Activated naive CD8-positive, alpha-beta T cell treated with anti-CD3 and anti-CD28 coated beads, Interleukin-2, amount 10 ng/mL, durations not matched to agents 7 days and 5 days (primary cell): ENCODE data around the gene KIAA1586. TPM values are rescaled to one million over a fixed set of nuclear protein-coding genes. Genes with fewer than 3 reads are reported as not detected.

Experiments
- ATAC-seq: fragments of 150-1000 bp; cut with Tn5 transposase; one replicate; pipeline ENCODE4 v1.10.0; 2021; ENCODE audit warnings: low read depth, moderate library complexity
- POLR2A ChIA-PET: fragments of 350-600 bp; sonication (Branson Sonifier 250); formaldehyde crosslinking; loops from one replicate; lab custom pipeline; 2021; ENCODE audit warnings: antibody characterized with exemption; lab: Charles Lee
- DNase-seq: peaks from one replicate; pipeline ENCODE4 v3.0.0; 2021
- H3K27ac Mint-ChIP-seq: one replicate; pipeline ENCODE4 v1.8.0; 2022; ENCODE audit warnings: mild to moderate bottlenecking, mixed read lengths
- H3K27me3 Mint-ChIP-seq: one replicate; pipeline ENCODE4 v1.8.0; 2022; ENCODE audit warnings: mild to moderate bottlenecking, moderate library complexity, mixed read lengths
- H3K36me3 Mint-ChIP-seq: one replicate; pipeline ENCODE4 v1.8.0; 2021; ENCODE audit warnings: mild to moderate bottlenecking, mixed read lengths
- H3K4me1 Mint-ChIP-seq: one replicate; pipeline ENCODE4 v1.8.0; 2021; ENCODE audit warnings: mixed read lengths
- H3K4me3 Mint-ChIP-seq: one replicate; pipeline ENCODE4 v1.8.0; 2022; ENCODE audit warnings: mild to moderate bottlenecking, moderate library complexity, mixed read lengths
- H3K9me3 Mint-ChIP-seq: one replicate; pipeline ENCODE4 v1.8.0; 2021; ENCODE audit warnings: mixed read lengths
- total RNA-seq, 2 experiments: library from RNA; stranded (reverse); gene quantifications; one replicate each; pipeline ENCODE4 v1.2.3, GENCODE V29; 2021

The KIAA1586 gene
- total RNA-seq, 2 experiments from 2014 or later, result 15.1 to 16.4 TPM

DNA sequence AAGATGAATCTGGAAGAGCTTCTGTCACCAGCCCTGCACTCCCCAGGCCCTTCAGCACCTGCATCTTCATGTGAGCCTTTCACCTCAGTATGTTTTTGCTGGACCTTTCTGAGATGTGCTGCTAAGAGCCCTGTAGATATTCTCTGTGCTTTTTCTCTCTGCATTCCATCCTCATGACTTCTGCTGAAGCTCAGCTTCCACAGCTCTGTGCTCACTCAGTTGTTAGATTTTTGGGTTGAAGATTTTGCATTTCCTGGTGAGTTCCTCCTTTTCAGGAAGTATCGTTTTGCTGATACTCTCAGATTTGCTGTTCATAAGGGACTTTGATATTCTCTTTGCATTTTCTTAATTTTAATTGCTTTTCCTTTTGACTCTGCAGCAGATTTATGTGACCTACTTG is 18.3 kb downstream of the KIAA1586 start:
- ATAC-seq (no peak), DNase-seq (no peak)
- Mint-ChIP-seq H3K4me3 (no peak overlapping the region), H3K4me1 (peaks cover 6% of the 10 kb centered on the region), H3K36me3 (peaks cover 20% of the 10 kb centered on the region), H3K27ac (no peak overlapping the region), H3K27me3 (no peaks in the 10 kb centered on the region), H3K9me3 (no peaks in the 10 kb centered on the region)
- POLR2A ChIA-PET, result no interaction called here

DNA sequence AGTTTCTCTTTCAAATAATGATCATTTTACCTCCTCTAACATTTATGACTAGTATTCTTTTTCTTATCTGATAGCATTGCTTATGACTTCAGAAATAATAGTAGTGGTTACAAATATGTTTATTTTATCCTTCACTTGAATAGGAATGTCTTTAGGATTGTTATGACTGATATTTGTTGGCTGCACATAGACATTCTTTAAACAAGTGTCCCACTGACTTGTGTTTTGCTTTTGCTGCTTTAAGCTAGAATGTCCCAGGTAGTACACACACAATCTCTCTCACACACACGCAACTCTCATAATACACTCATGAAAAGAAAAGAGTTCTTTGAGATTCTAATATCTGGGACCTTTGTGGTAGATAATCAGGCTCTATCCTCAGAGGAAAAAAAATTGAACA is 21.6 kb downstream of the KIAA1586 start:
- Mint-ChIP-seq H3K36me3 (peaks cover 7% of the 10 kb centered on the region), H3K27ac (no peak overlapping the region), H3K9me3 (no peaks in the 10 kb centered on the region), H3K4me3 (no peak overlapping the region), H3K27me3 (no peaks in the 10 kb centered on the region), H3K4me1 (peaks cover 6% of the 10 kb centered on the region)
- POLR2A ChIA-PET, result no interaction called here
- no peak for ATAC-seq
- no peak for DNase-seq

DNA sequence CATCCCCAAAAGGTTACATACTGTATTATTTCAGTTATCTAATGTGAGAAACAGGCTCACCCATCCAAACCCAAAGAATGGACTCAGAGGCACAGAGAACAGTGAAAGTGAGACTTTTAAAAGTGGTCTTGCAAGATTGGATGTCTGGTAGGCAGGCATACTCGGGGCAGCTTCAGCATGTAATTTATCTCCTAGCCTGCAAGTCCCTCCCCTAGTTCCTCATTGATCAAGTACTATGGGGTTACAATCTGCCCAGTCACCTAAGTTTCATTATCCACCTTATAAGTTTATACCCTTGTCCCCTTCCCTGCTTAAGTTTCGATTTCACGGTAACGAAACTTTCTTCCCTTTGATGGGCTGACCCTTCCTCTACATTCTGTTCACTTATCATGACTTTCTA is 22.7 kb downstream of the KIAA1586 start:
- POLR2A ChIA-PET, result no interaction called here
- Mint-ChIP-seq H3K27me3 (no peaks in the 10 kb centered on the region), H3K9me3 (no peaks in the 10 kb centered on the region), H3K27ac (no peak overlapping the region), H3K36me3 (peaks cover 11% of the 10 kb centered on the region), H3K4me3 (no peak overlapping the region), H3K4me1 (peaks cover 6% of the 10 kb centered on the region)
- DNase-seq (no peak), ATAC-seq (no peak)

DNA sequence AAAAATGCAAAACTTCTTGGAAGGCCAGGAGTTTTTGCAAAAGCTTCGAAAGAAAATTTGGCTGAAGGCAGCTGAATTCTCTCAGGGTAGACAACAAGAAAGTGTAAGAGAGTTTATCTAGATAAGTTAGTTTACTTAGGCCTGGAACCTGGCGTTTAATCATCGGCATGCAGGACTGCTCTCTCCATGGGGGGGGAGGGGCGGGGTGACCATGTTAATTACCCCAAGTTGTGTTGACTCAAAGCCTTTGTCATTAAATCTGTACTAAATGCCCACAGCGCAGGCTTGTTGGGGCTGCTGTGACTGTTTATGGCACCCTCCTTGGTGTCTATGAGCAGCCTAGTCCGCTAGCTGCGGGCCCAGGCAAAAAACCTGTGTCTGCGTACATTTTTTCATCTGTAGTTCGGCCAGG is 23.4 kb downstream of the KIAA1586 start:
- H3K27ac Mint-ChIP-seq, result no peak overlapping the region
- H3K36me3 Mint-ChIP-seq, result peaks cover 11% of the 10 kb centered on the region
- no peaks in the 10 kb centered on the region for H3K27me3 Mint-ChIP-seq
- H3K4me1 Mint-ChIP-seq, result peaks cover 3% of the 10 kb centered on the region
- POLR2A ChIA-PET, result no interaction called here
- H3K9me3 Mint-ChIP-seq, result no peaks in the 10 kb centered on the region
- ATAC-seq (no peak), DNase-seq (no peak)
- no peak overlapping the region for H3K4me3 Mint-ChIP-seq

DNA sequence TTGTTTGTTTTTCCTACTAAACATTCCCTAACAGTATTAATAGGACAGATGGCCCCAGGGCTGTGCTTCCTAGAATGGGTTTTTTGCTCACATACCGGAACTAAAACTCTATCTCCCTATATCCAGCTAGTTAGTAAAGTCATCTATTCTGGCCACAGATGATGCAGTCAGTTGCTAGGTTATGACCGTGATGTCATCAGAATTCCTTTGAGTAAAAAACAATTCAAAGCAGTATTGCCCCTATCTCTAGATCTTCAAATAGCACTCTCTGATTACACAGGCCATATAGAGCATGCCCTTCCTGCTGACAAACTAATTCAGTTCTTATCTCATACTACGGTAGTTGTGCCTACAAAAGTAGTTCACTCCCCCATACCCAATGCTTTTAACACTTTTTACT is 25.6 kb downstream of the KIAA1586 start:
- no peaks in the 10 kb centered on the region for H3K27me3 Mint-ChIP-seq
- no peaks in the 10 kb centered on the region for H3K4me1 Mint-ChIP-seq
- no peak overlapping the region for H3K27ac Mint-ChIP-seq
- POLR2A ChIA-PET, result no interaction called here
- ATAC-seq (no peak), DNase-seq (no peak)
- no peak overlapping the region for H3K4me3 Mint-ChIP-seq
- peaks cover 12% of the 10 kb centered on the region for H3K36me3 Mint-ChIP-seq
- no peaks in the 10 kb centered on the region for H3K9me3 Mint-ChIP-seq

DNA sequence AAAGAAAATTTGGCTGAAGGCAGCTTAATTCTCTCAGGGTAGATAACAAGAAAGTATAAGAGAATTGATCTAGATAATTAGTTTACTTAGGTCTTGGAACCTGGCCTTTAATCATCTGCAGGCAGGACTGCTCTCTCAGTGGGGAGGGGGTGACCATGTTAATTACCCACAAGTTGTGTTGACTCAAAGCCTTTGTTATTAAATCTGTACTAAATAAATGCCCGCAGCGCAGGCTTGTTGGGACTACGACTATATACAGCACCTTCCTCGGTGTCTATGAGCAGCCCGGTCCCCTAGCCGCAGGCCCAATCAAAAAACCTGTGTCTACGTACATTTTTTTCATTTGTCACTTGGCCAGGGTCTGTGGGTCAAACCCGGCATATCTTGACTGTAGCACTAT is 27.9 kb downstream of the KIAA1586 start:
- Mint-ChIP-seq H3K27ac (no peak overlapping the region), H3K4me3 (no peak overlapping the region), H3K27me3 (no peaks in the 10 kb centered on the region), H3K36me3 (peaks cover 11% of the 10 kb centered on the region), H3K4me1 (no peaks in the 10 kb centered on the region), H3K9me3 (peaks cover 4% of the 10 kb centered on the region)
- no peak for ATAC-seq
- DNase-seq, result no peak
- POLR2A ChIA-PET, result no interaction called here

DNA sequence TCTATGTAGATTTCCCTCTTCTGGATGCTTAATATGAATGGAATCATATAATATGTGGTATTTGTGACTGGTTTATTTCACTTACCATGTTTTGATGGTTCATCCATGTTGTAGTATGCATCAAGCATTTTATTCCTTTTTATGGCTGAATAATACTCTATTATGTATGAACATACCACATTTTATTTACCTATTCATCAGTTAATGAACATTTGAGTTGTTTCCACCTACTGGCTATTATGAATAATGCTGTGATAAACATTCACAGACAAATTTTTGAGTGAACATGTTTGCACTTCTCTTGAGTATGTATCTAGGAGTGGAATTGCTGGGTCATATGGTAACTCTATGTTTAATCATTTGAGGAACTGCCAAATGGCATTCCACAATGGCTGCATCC is 28.6 kb downstream of the KIAA1586 start:
- no peak for DNase-seq
- Mint-ChIP-seq H3K36me3 (peaks cover 7% of the 10 kb centered on the region), H3K4me3 (no peak overlapping the region), H3K27me3 (no peaks in the 10 kb centered on the region), H3K4me1 (no peaks in the 10 kb centered on the region), H3K9me3 (peaks cover 4% of the 10 kb centered on the region), H3K27ac (no peak overlapping the region)
- POLR2A ChIA-PET, result no interaction called here
- no peak for ATAC-seq

DNA sequence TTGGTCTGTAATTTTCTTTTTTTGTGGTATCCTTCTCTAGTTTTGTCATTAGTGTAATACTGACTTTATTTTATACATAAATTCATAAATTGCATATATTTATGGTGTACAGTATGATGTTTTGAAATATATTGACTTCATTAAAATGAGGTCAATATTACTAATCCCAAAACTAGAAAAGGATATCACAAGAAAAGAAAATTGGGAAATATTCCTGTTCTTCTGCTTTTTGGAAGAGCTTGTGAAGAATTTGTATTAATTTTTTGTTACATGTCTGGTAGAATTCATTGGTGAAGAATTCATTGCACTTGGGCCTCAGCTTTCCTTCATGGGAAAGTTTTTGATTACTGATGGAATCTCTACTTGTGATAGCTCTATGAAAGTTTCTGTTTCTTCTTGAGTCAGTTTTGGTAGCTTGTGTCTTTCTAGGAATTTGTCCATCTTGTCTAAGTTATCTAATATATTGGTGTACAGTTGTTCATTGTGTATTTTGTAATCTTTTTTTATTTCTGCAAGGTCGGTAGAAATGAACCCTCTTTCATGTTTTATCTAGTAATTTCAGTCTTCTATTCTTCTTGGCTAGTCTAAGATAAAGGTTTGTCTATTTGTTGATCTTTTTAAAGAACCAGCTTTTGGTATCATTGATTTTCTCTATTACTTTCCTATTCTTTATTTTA is 32.2 kb downstream of the KIAA1586 start:
- H3K4me3 Mint-ChIP-seq, result no peak overlapping the region
- peaks cover 14% of the 10 kb centered on the region for H3K36me3 Mint-ChIP-seq
- H3K9me3 Mint-ChIP-seq, result peaks cover 8% of the 10 kb centered on the region
- POLR2A ChIA-PET, result interaction anchor here (0.6 kb wide), 1 partner anchor 118 kb away, joined by 3 read pairs; no protein-coding TSS in a partner anchor
- H3K27me3 Mint-ChIP-seq, result no peaks in the 10 kb centered on the region
- no peak overlapping the region for H3K27ac Mint-ChIP-seq
- no peaks in the 10 kb centered on the region for H3K4me1 Mint-ChIP-seq
- DNase-seq, result no peak
- ATAC-seq, result no peak

DNA sequence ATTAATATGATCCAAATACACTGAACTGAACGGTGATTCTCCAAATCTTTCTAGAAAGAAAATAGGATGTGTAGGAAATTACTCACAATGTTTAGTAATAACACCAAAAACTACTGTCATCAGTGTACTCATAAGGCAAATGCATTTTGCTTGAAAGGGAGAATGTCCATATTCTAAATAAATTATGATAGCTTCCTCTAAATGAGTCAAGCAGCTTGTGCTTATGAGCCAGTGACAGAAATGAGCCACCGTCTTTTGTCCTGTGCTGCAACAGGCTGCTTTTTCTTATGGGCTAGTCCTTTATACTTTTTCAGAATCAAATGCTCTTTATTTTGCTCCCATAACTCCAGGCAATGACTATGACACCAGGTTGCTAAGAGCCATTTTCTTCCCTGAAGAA is 39.0 kb downstream of the KIAA1586 start:
- no peak overlapping the region for H3K27ac Mint-ChIP-seq
- DNase-seq (no peak), ATAC-seq (no peak)
- no peak overlapping the region for H3K4me3 Mint-ChIP-seq
- peaks cover under 1% of the 10 kb centered on the region for H3K9me3 Mint-ChIP-seq
- peaks cover 3% of the 10 kb centered on the region for H3K4me1 Mint-ChIP-seq
- no peaks in the 10 kb centered on the region for H3K27me3 Mint-ChIP-seq
- POLR2A ChIA-PET, result no interaction called here
- H3K36me3 Mint-ChIP-seq, result peaks cover 4% of the 10 kb centered on the region

DNA sequence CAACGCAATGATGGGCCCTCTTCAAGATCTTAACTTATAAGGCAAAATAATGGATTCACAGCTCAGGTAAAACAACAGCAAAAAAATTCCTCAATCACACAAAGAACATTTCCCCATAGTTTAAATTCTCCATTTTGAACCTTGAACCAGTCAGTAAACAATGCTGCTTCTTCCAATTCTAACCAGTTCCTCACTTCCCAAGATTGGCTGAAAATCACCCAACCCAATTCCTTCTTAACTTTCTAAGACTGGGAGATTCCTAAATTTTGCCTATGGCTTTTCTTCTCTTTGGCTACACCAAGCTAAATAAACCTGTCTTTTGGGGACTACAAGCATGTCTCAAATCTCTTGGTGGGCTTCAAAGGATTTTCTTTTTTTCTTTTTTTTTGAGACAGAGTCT is 40.4 kb downstream of the KIAA1586 start:
- H3K27ac Mint-ChIP-seq, result no peak overlapping the region
- no peaks in the 10 kb centered on the region for H3K27me3 Mint-ChIP-seq
- H3K4me3 Mint-ChIP-seq, result no peak overlapping the region
- peaks cover 4% of the 10 kb centered on the region for H3K36me3 Mint-ChIP-seq
- no peak for ATAC-seq
- DNase-seq, result no peak
- H3K4me1 Mint-ChIP-seq, result peaks cover 9% of the 10 kb centered on the region
- H3K9me3 Mint-ChIP-seq, result no peaks in the 10 kb centered on the region
- POLR2A ChIA-PET, result no interaction called here

DNA sequence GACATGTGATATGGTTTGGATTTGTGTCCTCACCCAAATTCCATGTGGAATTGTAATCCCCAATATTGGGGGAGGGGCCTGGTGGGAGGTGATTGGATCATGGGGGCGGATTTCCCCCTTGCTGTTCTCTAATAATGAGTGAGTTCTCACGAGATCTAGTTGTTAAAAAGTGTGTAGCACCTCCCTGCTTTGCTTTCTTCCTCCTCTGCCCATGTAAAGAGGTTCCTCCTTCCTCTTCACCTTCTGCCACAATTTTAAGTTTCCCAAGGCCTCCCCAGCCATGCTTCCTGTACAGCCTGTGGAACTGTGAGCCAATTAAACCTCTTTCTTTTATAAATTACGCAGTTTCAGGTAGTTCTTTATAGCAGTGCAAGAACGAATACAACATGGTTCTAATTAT is 41.4 kb downstream of the KIAA1586 start:
- POLR2A ChIA-PET, result no interaction called here
- peaks cover 17% of the 10 kb centered on the region for H3K4me1 Mint-ChIP-seq

DNA sequence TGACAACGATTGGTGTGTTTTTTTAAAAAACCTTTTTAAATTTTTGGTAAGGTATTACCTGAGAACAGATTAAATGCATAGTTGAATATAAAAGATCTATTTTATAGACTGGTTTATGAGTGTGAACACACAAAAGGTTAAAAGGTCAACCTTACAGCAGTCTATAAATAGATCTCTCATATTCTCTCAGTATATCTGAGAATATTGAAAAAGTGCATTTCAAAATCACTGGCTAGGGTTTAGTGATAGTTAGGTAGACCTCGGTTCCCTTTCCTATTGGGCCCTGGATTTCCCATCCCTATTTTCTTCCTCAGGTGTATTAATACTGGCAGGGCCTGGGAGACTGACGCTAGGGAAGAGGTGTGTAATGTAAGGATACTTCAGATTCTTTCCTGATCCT is 42.8 kb downstream of the KIAA1586 start:
- H3K27ac Mint-ChIP-seq, result peak overlapping the region; percentile 86
- H3K27me3 Mint-ChIP-seq, result no peaks in the 10 kb centered on the region
- peak overlapping the region; percentile 83 for H3K4me3 Mint-ChIP-seq
- H3K36me3 Mint-ChIP-seq, result peaks cover 15% of the 10 kb centered on the region
- ATAC-seq (no peak), DNase-seq (no peak)
- POLR2A ChIA-PET, result interaction anchor here (0.6 to 1.8 kb wide), 2 partner anchors 83 to 114 kb away, joined by 3 to 6 read pairs; partner anchors contain the start of gene BAG2
- no peaks in the 10 kb centered on the region for H3K9me3 Mint-ChIP-seq
- H3K4me1 Mint-ChIP-seq, result peaks cover 24% of the 10 kb centered on the region

More for the DNA sequence above, 41.4 kb downstream of the KIAA1586 start:
- Mint-ChIP-seq H3K27me3 (no peaks in the 10 kb centered on the region), H3K4me3 (no peak overlapping the region), H3K27ac (no peak overlapping the region), H3K36me3 (peaks cover 10% of the 10 kb centered on the region), H3K9me3 (no peaks in the 10 kb centered on the region)
- no peak for ATAC-seq
- no peak for DNase-seq

DNA sequence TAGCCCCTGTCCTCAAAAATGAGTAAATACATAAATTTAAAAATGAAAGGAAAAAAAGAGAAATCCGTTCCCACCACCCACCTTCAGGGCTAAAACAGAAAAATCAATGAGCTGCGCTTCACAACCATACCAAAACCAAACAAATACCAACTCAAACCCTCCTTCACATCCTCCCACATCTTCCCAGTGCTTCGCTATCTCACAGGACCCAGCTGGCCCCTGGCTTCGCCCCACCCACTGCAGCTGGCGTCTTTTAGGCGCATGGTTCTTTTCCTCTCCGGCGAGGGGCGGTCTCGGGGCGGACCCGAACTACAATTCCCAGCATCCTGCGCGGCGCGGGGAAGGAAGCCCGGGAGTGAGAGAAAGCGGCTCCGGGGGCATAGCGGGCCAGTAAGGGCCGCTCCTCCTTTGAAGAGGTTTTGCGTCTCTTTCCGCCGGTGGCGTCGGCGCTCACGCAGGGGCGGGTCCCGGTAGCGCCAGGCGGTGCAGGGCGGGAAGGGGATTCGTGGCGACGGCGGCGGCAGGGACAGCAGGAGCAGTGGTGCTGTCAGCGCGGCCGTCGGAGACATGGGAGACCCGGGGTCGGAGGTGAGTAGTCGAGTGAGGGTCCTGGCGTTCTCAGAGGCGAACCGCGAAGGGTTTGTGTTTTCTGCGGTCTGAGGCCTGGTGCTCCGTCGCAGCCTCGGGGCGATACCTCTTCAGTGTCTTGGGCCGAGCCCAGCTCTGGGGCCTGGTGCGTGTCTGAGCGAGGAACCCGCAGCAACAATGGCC is 43.4 kb downstream of the KIAA1586 start, which contains the start of gene ZNF451:
Gene ZNF451 (plus strand): TSS at position 502 of the 771 bp plus-strand sequence. CDS start 66 bp downstream, at position 568.
- peak within 1 kb of the TSS; percentile 86 for H3K27ac Mint-ChIP-seq
- H3K9me3 Mint-ChIP-seq, result no peaks in the 10 kb centered on the region
- no peaks in the 10 kb centered on the region for H3K27me3 Mint-ChIP-seq
- H3K4me3 Mint-ChIP-seq, result peak within 1 kb of the TSS; percentile 83
- peaks cover 15% of the 10 kb centered on the region for H3K36me3 Mint-ChIP-seq
- POLR2A ChIA-PET, result interaction anchor here (0.6 to 1.8 kb wide), 2 partner anchors 83 to 114 kb away, joined by 3 to 6 read pairs; partner anchors contain the start of gene BAG2
- peaks cover 26% of the 10 kb centered on the region for H3K4me1 Mint-ChIP-seq
- ATAC-seq, result peak; percentile 94
- peak; percentile 94 for DNase-seq
